GM04504 (cell line): ENCODE results near the gene NRF1.

Experiments used
- DNase-seq: peaks from one replicate; pipeline ENCODE4 v3.0.0-alpha.2; 2012; ENCODE audit warnings: low read depth

NRF1 gene

DNA sequence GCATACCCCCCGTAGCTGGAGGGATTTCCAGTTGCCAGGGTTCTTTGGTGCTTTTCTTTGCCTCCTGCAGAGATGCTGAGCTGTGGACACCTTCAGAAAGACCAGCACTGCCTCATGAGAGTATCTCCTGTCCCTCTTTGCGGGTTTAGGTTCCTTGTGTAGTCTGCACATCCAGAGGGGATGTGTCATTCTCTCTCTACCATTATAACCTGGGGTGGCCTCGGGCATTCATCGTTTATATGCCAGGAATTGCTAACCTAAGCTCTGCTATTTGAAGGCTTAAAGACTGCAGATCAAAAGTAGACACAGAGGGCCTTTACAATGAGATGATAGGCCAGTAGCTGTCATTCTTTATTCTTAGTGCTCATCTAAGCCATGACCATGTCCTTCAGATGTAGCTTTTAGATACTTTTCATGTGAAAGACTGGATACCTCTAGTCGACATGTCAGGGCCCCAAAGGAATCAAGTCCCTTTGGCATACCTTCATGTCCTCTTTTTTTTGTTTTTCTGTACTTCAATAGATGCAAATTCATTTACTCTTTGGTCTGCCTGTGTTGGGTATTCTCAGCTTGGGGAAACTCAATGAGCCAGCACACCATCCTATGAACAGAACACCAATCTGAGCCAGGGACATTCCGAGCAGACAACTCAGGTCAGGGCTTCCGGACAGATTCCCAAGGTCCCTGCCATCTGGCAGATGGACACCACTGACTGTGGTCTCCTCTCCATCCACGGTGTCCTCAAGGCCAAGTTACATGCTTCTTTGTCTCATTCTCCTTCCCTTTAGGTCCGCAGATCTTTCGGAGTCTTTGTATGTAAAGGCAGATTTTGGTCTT, 129.3 kb downstream of the NRF1 start:
- DNase-seq = no peak

GRCh38 chr7:129741743-129742213, 130.3 kb downstream of the NRF1 start:
- no peak for DNase-seq

- no peak for DNase-seq
Observed at GRCh38 chr7:129742256-129742655, 130.7 kb downstream of the NRF1 start.

DNA sequence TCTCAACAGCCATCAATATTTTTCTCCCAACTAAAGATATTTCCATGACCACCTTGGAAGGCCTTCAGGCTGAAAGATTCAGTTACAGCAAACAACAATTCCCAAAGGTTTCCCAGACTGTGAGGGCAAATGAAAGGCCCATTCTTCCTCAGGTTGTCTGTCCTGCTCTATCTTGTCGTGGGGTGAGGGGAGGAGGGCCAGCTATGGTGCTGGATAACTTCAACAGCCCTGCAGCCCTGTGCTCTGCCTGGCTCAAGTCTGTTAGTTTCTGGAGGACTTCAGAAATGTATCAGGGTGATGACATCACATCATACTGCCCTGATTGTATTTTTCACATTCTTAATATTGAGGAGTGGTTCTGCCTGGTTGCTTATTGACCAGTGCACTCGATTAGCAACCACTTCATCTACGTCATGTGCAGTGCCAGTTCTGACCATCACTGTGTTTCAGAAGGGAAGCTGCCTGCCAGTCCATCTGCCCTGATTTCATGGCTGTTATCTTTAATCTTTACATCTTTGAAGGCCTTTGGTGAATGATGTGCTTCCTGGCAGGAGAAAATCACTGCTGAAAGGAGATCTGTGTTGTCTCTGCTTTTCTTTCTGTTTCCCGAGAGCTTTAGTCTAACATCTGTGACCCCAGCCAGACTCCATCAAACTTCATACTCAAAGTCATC, 135.5 kb downstream of the NRF1 start:
- DNase-seq = no peak

- peak; percentile 3 for DNase-seq
Observed at GRCh38 chr7:129748356-129749109, 137.0 kb downstream of the NRF1 start.

DNA sequence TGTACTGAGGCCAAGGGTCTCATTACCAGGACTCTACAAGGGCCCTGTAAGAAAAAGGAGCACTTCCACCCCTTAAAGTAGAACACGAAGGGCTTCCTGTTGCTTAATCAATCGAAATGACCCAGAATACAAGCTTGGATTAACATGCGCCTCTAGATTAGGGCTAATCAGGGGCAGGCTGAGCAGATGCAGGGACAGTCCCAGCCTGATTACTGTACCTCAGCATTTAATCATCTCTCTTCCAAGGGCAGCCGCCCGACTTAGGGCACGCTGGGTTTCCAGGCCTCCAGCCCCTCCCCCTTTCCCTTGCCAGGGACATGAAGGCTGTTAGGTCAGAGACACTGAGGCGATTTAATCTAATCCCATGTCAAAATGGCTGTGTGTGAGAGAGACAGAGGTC, 138.6 kb downstream of the NRF1 start:
- no peak for DNase-seq

DNA sequence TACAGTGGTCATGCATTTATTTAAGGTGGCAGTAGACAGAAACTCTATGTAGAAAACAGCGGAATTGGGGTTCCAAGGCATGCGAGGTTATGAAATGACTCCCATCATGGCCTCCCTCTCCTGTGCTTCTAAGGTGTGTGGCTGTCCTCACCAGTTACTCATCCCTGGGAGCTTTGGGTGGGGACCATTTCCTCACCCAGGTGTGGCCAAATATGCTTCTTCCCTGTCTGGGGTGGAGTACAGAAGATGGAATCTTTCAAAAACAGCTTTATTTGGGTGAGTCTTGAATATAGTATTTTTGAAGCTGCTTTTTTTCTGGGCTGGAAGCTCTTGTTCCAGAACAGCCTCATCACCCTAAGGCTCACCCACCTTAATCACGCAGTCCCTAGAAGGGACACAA, 139.0 kb downstream of the NRF1 start:
- DNase-seq = no peak

GRCh38 chr7:129751916-129752315, 140.4 kb downstream of the NRF1 start:
- no peak for DNase-seq

GRCh38 chr7:129752760-129753159, 141.2 kb downstream of the NRF1 start:
- no peak for DNase-seq

- DNase-seq = no peak
Observed at GRCh38 chr7:129754406-129754805, 142.9 kb downstream of the NRF1 start.

- DNase-seq = no peak
Observed at GRCh38 chr7:129757991-129758390, 146.5 kb downstream of the NRF1 start.

- no peak for DNase-seq
Observed at GRCh38 chr7:129762387-129762969, 151.0 kb downstream of the NRF1 start.

DNA sequence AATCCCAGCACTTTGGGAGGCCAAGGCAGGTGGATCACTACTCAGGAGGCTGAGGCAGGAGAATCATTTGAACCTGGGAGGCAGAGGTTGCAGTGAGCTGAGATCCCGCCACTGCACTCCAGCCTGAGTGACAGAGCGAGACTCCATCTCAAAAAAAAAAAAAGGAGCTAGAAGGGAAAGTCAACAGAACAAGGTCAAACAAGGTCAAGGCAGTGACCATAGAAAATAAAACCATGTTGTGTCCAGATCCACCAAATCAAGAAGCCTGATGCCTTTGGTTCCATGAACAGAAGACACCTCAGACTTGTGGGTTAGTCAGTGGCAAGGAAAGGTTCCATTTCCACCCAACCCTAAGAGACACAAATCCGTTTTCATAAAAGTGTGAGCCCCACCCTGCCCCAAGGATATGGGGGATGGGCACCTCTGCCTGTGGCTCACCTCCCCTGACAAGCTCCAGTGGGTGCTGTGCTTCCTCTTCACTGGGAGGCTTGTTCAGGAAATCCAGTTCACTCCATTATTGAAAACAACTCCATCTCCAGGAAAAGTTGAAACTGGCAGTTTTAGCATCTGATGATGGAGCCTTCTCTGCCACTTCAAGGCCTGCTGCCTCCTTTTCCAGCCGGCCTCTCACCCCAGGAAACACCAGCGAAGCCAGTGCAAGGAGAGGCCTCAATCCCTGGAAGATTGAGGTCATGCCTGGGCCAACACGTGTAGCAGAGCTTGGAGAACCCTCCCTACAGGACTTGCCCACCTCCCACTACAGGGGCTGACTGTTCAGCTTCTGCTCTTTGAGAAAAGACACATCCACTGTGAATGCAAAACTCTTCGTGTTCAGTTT, 152.9 kb downstream of the NRF1 start:
- no peak for DNase-seq

GRCh38 chr7:129765352-129765751, 153.8 kb downstream of the NRF1 start:
- no peak for DNase-seq

DNA sequence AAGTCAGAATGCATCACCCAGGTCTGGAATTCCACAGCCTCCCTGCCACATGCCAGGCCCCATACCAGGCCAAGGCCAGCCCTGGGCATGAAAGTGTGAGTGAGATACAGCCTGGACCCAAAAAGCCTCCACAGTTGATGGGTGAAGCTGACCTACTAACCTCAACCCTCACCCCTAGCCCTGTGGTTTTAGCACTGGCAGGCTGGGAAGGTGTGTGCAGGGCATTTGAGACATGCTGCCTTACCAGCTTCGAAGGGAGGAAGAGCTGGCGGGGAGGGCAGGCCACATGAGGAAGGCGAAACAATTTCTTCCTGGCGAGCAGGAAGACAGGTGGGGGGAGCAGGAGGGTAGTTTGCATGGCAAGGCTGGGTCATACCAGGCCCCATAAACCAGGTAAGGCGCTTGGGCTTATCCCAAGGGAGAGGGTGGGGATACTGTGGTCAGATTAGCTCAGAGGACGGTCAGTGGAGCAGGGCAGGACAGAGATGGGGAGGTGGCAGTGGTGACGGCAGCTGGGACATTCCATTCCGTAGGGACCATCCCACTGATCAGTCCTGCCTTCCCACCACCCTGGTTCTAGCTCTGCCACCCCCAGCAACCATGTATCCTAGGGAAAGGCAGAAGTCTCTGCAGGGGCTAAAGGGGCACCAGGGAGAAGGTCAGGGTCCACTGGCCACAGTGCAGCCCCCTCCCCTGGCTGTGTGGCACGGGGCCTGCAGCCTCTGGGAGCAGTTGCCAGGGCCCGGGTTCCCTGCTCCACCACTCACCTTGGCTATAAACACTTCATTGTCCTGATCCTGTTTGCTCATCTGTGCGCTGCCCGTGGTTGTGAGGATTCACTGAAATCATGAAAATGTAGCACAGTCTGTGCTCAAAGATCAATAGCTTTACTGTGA, 155.8 kb downstream of the NRF1 start:
- DNase-seq = no peak

GRCh38 chr7:129768614-129769399, 157.3 kb downstream of the NRF1 start:
- no peak for DNase-seq

- DNase-seq = no peak
Observed at GRCh38 chr7:129769400-129769774, 157.9 kb downstream of the NRF1 start.

- no peak for DNase-seq
Observed at GRCh38 chr7:129769866-129770808, 158.6 kb downstream of the NRF1 start.
